IPS-11a (cell line): ENCODE data around the gene PUS7L.
"Not testable (repeated sequence)": the region's sequence is repeated elsewhere in the genome, so short reads cannot be mapped to it uniquely, and the experiment has no call there.

Experiments
- H3K4me3 ChIP-seq: one replicate; pipeline ENCODE4 v1.5.1; 2013; ENCODE audit warnings: low read depth, low read length, control low read depth

Gene PUS7L

DNA sequence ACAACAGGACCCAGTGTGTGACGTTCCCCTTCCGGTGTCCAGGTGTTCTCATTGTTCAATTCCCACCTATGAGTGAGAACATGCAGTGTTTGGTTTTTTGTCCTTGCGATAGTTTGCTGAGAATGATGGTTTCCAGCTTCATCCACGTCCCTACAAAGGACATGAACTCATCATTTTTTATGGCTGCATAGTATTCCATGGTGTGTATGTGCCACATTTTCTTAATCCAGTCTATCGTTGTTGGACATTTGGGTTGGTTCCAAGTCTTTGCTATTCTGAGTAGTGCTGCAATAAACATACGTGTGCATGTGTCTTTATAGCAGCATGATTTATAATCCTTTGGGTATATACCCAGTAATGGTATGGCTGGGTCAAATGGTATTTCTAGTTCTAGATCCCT, 7.2 kb downstream of the PUS7L start:
- not testable (repeated sequence) for H3K4me3 ChIP-seq

DNA sequence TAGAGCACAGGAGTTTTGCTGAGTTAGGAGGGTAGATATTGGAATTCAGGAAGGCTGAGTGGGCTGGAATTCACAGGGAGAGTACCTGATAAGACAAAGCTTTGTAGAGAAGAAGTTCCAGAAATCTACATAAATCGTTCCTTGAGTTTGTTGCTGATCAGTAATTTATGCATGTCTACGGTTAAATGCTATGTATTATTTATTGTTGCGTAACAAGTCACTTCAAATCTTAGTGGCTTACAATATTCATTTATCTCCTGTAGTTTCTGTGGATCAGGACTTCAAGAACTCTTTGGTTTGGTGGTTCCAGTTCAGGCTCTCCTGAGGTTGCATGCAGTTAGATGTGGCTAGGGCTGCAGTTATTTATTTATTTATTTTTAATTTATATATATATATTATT, 7.8 kb downstream of the PUS7L start:
- no peak overlapping the region for H3K4me3 ChIP-seq

DNA sequence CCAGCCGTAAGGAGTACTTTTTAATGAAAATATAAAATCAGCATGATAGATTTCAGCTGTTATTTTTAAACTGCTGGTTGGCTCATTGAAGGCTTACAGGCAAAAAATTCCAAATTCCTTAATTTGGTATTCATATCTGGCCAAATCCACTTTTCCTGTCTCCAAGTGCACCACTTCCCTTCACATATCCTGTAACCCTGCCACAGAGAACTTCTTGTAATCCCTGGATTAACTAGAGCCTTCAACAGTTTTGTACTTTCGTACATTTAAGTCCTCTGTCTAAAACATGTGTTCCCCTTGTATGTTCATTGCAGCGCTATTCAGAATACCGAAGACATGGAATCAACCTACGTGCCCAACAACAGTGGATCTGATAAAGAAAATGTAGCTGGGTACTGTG, 9.6 kb downstream of the PUS7L start:
- H3K4me3 ChIP-seq: no peak overlapping the region

DNA sequence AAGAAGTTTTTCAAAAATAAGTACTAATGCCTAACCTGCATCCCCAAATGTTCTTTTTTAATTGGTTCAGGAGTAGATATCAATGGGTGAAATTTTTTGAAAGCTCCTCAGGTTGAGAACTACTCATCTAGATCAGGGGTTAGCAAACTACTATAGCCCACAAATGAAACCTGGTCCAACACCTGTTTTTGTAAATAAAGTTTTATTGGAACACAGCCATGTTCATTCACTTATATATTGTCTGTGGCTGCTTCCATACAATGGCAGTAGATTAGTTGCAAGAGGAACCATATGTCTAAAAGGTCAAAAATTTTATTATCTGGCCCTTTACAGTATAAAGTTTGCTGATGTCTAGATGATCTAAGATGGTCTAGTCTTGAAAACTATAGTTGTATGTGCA, 13.8 kb downstream of the PUS7L start:
- H3K4me3 ChIP-seq: no peak overlapping the region

DNA sequence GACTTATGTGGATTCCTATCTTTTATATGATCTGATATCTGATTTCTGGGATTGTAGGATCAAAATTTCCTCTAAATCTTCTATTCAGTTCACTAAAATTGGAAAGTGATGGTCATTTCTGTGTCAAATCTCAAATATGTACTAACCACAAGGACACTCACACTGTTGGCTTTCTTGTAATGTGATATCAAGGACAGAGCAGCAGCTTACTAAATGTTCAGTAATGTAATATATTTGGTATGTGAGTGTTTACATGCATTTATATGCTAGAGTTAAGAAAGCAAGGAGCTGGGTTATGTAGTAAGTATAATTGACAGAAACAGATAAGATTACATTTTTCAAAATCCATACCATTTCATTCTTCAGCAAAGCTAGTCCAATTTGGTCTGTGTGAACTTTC, 16.5 kb downstream of the PUS7L start:
- H3K4me3 ChIP-seq: no peak overlapping the region

DNA sequence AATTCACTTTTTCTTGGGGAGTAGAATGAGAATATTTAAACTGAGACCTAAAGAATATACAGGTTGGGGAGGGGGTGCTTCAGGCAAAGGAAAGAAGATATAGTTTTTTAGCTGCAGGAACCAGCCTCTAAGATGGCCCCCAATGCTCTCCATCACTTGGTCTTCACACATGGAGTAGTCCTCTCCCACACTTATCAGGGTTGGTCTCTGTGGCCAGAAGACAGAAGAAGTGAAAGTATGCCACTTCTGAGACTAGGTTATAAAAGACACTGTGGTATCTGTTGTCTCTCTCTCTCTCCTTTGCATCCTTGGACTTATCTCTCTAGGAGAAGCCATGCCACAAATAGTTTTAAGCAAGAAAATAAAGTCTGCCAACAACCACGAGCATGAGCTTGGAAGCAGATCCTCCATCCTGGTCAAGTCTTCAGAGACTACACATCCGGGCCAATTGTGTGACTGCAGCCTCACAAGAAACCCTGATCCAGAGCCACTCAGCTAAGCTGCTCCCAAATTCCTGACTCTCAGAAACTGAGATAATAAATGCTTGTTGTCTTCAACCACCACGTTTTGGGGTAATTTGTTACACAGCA, 18.0 kb downstream of the PUS7L start:
- H3K4me3 ChIP-seq: no peak overlapping the region

DNA sequence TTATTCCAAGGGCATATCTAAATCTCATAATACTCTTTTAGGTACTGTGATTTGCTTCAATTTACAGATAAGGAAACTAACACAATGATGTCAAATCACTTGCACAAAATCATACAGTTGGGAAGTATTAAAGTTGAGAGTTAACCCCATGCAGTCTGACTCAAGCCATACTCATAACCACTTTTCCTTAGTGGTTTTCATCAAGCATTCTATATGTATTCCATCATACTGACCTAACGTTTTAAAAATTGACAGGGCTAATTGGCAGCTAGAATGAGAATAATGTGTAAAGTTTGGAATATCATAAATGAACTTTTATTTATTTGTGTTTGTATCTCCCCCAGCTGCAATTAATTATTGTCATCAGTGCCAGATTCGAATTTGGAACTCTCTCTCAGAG, 20.9 kb downstream of the PUS7L start:
- no peak overlapping the region for H3K4me3 ChIP-seq

DNA sequence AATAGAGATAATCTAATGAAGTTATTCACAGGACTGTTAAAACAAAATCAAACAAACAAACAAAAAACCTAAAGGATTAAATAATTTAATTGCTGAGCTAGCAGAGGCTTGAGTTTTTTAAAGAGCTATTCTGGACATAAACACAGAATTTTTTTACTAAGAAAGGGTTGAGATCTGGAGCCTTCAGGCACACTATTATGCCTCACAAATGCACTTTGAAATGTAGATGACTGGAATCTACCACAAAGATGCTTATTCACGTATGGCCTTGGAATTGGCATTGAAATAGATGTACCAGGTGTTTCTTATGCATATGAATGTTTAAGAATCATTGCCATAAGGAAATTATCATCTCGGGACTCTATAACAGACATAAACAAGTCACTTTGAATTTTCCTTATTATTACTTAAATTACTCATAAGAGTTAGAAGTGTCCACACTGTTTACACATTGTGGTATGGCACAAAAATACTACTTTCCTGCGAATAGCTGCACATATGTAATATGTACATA, 21.6 kb downstream of the PUS7L start:
- H3K4me3 ChIP-seq: no peak overlapping the region

DNA sequence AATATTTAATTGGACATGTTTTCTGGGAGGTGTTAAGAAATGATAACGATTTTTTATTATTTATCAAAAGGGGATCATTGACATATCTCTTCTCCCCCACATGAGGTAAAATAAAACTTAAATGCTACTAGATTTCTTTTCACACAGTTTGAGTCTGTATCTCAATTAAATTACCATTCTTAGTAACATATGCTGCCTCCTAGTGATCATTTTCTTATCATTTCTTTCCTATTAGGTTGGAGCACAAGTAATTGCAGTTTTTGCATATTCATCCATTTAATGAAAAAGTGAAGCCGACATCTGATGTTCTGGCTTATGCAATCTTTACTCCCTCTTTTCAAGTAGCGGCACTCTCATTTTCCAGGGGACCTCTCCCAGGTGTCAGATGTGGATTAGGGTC, 24.9 kb downstream of the PUS7L start:
- no peak overlapping the region for H3K4me3 ChIP-seq

DNA sequence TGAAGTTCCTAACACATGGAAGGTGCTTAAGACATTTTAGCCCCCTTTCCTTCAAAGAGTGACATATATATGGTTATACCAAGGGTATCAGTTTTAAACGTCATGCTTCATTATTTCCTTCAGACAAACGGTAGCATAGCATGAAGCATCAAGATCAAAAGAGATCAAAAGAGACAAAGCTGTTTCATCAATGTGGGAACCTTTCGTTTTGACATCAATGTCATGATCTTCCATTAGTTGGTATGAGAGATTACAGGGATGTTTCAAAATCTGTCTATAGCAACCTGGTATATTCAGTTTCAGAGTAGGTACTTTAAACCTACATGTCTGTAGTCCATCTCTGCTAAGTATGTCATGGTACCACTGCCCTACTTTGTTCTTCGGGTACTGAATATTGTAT, 28.3 kb downstream of the PUS7L start:
- no peak overlapping the region for H3K4me3 ChIP-seq

DNA sequence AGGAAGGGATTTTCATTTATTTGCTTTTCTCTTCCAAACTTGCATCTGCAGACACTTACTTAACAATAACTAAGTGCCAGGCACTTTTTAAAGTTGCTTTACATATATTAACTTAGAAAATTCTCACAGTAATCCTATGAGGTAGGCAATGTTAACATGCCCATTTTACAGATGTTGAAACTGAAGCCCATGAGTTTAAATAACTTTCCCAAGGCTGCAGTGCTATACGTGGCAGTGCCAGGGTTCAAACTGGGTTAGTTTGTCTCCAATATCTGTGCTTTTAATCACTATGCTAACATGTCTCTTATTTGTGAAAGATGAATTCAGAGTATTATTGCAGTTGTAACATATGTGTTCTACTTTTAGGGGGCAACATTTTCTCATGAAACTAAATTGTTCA, 29.9 kb downstream of the PUS7L start:
- no peak overlapping the region for H3K4me3 ChIP-seq

DNA sequence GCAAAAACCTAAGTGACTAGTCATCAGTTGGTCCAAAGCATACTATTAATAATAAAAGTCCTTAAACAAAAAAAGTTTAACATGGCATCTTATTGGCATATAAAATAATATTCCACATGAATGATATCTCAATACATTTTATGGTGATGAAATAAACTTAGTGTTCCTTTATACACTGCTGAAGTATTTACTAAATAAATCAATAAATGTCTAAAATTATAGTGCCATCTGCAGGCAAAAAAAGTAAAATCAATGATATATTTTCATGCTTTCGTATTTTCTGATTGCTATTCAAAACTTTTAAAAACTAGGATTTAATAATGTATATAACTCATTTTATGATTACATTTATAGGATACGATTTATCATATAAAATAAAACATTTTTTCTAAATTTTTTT, 30.5 kb downstream of the PUS7L start:
- H3K4me3 ChIP-seq: no peak overlapping the region

DNA sequence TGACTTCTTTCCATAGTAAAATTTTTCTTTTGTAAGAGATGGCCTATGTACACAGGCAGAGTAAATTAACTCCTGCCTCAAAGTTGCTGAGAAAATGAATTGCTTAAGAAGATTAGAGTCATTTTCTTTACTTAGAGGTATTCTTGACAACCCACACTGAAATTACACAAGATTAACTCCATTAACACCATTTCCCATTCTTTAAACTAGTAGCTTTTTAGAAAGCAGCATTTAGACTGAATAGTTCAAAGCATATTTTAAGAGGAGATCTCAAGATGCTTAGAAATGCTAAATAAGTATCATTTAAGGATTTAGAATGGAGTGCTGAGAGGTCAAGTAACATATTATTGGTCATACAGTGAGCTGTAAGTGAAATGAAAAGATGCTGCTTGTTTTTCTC, 35.5 kb downstream of the PUS7L start:
- H3K4me3 ChIP-seq: no peak overlapping the region

DNA sequence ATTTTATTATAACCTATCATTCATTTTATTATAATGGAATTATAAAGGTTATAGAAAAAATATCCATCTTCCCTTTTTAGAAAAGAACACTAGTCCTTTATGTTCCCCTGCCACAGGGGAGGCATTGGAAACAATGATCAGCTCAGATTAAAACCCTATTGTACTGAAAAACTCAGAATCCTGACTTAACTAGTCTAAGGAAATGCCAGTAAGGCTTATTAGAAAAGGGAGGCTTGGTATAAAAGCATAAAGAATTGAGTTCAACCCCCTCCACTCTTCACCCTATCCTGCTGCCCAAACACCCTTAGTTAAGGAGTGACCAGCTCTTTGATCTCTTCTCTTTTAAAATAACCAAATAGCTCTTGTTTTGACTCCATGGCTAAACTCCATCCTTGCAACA, 36.0 kb downstream of the PUS7L start:
- no peak overlapping the region for H3K4me3 ChIP-seq

DNA sequence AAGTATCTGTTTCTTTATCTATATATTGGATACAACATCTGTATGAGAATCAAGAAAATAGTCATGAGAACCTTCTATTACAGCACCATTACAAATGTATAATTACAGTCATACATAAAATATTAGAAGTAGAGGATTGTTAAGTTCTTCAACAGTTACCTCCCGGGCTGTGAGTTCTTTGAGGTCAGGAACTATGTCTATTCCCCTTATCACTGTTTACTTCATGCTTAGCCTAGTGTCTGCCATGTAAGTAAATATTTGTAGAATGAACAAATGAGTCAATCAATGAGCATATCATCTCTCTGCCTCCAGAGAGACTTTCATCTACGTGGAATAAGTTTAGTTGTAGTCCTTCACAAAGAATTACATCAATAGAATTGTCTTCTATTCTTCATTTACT, 47.2 kb downstream of the PUS7L start:
- no peak overlapping the region for H3K4me3 ChIP-seq

DNA sequence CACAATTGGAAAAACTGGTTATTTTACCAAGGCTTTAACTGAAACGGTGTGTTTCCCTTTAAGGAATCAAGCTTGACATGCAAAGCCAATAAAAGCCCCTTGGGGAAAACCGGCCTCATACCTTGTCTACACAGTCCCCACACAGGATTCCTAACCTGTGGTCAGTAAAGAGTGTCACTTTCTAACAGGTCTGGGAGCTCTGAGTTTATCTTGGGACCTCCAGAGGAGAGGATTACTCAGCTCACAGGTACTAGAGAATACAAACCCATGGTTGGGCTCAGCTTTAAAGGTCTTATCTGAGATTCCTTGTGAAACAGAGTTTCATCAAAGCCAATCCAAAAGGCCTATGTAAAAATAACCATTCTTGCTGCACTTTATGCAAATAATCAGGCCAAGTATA, 54.8 kb downstream of the PUS7L start:
- not testable (repeated sequence) for H3K4me3 ChIP-seq

DNA sequence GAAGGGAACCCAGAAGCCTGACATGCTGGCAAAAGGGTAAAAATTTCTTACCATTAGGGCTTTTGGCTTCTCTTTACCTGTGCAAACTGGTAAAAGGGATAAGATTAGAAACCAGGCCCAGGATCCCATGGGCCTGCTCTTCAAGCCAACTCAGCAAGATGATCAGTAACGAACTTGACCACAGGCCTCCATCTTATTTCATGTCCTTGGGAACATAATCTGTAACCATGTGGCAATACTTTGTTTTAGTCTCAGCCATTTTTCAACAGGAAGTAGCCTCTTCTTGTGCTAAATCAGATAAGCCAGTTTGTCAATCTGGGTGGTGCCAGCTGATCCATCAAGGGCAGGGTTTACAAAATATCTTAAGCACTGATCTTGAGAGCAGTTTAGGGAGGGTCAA, 57.4 kb downstream of the PUS7L start:
- H3K4me3 ChIP-seq: not testable (repeated sequence)

DNA sequence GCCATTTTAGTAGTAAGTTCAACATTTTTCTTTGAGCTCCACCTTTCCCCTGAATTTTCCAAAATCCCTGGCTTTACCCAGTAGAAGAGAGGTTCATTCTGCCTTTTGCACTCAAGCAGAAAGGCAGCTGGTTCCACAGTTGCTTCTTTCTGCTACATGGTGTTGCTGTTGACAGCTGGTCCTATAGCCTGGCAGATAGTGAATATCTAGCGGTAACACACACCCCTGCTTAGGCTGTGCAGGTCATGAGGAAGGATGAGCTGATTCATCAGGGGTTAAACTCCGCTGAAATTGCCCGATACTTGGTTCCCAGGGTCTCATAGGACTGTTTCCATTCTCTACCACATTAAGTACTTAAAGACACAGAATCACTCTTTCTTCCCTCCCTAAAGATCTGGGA, 62.4 kb downstream of the PUS7L start:
- no peak overlapping the region for H3K4me3 ChIP-seq

DNA sequence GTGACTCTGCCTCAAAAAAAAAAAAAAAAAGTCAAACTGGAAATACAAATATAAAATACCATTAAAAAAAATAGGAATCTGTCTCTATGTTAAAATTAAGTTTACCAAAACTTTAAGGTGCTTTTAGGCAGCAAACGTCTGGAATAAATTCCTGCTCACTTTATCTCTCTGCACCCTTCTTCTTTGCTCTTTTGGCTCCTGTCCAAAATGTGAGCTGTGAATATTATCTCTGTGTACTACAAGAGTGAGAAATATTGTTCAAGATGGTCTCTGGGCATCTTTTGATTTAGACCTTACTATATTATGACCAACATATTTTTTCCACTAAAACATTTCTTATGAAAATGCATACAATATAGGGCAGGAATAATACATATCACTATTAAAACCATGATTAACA, 63.7 kb downstream of the PUS7L start:
- H3K4me3 ChIP-seq: no peak overlapping the region

DNA sequence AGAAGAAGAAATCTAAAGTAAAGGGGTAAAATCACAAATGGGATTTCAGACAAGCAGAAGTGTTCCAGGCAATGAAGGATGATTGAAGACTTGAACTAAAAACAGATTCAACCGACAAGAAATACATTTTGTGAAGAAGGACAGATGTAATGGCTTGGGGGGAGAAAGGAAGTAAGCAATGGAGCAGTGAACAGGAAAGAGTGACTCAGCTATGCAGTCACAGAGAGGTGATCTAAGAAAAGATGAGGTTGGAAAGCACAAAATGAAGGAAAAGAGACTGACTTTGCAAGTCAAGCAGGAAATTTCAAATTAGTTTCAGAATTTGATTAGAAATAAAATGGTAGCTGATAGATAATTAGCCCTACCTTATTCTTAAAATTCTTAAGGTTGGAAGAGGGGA, 66.5 kb downstream of the PUS7L start:
- no peak overlapping the region for H3K4me3 ChIP-seq

DNA sequence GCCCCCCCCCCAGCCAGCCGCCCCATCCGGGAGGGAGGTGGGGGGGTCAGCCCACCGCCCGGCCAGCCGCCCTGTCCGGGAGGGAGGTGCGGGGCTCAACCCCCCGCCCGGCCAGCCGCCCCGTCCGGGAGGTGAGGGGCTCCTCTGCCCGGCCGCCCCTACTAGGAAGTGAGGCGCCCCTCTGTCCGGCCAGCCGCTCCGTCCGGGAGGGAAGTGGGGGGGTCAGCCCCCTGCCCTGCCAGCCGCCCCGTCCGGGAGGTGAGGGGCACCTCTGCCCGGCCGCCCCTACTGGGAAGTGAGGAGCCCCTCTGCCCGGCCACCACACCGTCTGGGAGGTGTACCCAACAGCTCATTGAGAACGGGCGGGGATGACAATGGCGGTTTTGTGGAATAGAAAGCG, 73.1 kb downstream of the PUS7L start:
- not testable (repeated sequence) for H3K4me3 ChIP-seq

DNA sequence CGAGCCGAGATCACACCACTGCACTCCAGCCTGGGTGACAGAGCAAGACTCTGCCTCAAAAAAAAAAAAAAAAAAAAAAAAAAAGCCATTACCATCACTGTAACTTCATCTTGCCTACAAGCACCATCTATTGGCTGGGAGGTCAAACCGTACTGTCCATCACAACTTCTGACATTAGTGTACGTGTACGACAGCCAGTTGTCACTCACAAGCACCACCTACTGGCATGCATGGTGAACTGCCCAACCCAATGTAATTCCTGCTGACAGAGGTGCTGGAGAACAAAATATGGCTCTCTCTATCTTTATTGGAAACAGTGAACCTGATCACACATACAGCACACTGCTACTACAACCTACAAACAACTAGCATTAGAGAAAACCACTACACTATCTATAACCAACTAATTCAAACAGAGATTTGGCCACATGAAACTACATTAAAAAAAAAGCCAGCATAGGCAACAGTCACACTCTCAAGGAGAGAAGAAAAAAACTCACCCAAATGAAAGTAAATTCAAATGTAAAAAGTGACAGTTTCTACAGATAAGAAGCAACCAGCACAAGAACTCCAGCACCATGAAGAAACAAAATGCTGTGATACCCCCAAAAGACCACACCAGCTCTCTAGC, 82.3 kb downstream of the PUS7L start:
- no peak overlapping the region for H3K4me3 ChIP-seq
